Skeletal muscle satellite cell (primary cell): ENCODE measurements around the gene PARVG.

Source experiments
- H3K27me3 ChIP-seq: 2 replicates; pipeline ENCODE4 v1.7.0; 2013; ENCODE audit warnings: low read length; ENCODE audit not compliant: control insufficient read depth, insufficient read depth
- H3K36me3 ChIP-seq: 2 replicates; pipeline ENCODE4 v1.7.0; 2013; ENCODE audit warnings: mild to moderate bottlenecking, control low read depth, low read length; ENCODE audit not compliant: insufficient read depth
- H3K4me1 ChIP-seq: 2 replicates; pipeline ENCODE4 v1.7.0; 2013; ENCODE audit warnings: low read length; ENCODE audit not compliant: control insufficient read depth, insufficient read depth
- H3K4me2 ChIP-seq: 2 replicates; pipeline ENCODE4 v1.7.0; 2013; ENCODE audit warnings: mild to moderate bottlenecking, low read length
- H3K4me3 ChIP-seq: 2 replicates; pipeline ENCODE4 v1.7.0; 2013; ENCODE audit warnings: low read length
- H3K9ac ChIP-seq: 2 replicates; pipeline ENCODE4 v1.7.0; 2013; ENCODE audit warnings: mild to moderate bottlenecking, low read depth, low read length, moderate library complexity
- H3K9me3 ChIP-seq: replicated peaks from 2 replicates; pipeline ENCODE4 v1.7.0; 2013; ENCODE audit warnings: mild to moderate bottlenecking, control low read depth, low read length

PARVG gene

GRCh38 chr22:44157916-44158618 is 22.7 kb upstream of the PARVG start:
- Histone ChIP-seq H3K9me3 (no peaks in the 10 kb centered on the region), H3K9ac (no peak overlapping the region), H3K4me3 (no peak overlapping the region), H3K36me3 (peaks cover 3% of the 10 kb centered on the region), H3K27me3 (no peaks in the 10 kb centered on the region), H3K4me2 (no peak overlapping the region), H3K4me1 (no peaks in the 10 kb centered on the region)

- Histone ChIP-seq H3K9me3 (no peaks in the 10 kb centered on the region), H3K27me3 (no peaks in the 10 kb centered on the region), H3K4me3 (no peak overlapping the region), H3K36me3 (peaks cover 3% of the 10 kb centered on the region), H3K4me1 (no peaks in the 10 kb centered on the region), H3K4me2 (no peak overlapping the region), H3K9ac (no peak overlapping the region)
Observed at GRCh38 chr22:44158816-44159215, 21.9 kb upstream of the PARVG start.

GRCh38 chr22:44159221-44159620 is 21.5 kb upstream of the PARVG start:
- Histone ChIP-seq H3K4me1 (no peaks in the 10 kb centered on the region), H3K4me3 (no peak overlapping the region), H3K27me3 (no peaks in the 10 kb centered on the region), H3K4me2 (no peak overlapping the region), H3K9ac (no peak overlapping the region), H3K9me3 (no peaks in the 10 kb centered on the region), H3K36me3 (peaks cover 3% of the 10 kb centered on the region)

- Histone ChIP-seq H3K9ac (no peak overlapping the region), H3K36me3 (peaks cover 3% of the 10 kb centered on the region), H3K9me3 (no peaks in the 10 kb centered on the region), H3K4me1 (no peaks in the 10 kb centered on the region), H3K27me3 (no peaks in the 10 kb centered on the region), H3K4me2 (no peak overlapping the region), H3K4me3 (no peak overlapping the region)
Observed at GRCh38 chr22:44159811-44160210, 20.9 kb upstream of the PARVG start.

GRCh38 chr22:44160421-44160820 is 20.3 kb upstream of the PARVG start:
- H3K4me3 ChIP-seq = no peak overlapping the region

GRCh38 chr22:44161673-44162072 is 19.1 kb upstream of the PARVG start:
- no peak overlapping the region for H3K9ac ChIP-seq
- H3K27me3 ChIP-seq = no peaks in the 10 kb centered on the region
- H3K4me2 ChIP-seq = no peak overlapping the region
- no peak overlapping the region for H3K4me3 ChIP-seq
- H3K9me3 ChIP-seq = no peaks in the 10 kb centered on the region
- no peaks in the 10 kb centered on the region for H3K4me1 ChIP-seq
- peaks cover 3% of the 10 kb centered on the region for H3K36me3 ChIP-seq

More at GRCh38 chr22:44160421-44160820, 20.3 kb upstream of the PARVG start:
- no peak overlapping the region for H3K4me2 ChIP-seq
- H3K27me3 ChIP-seq = no peaks in the 10 kb centered on the region
- H3K9me3 ChIP-seq = no peaks in the 10 kb centered on the region
- no peaks in the 10 kb centered on the region for H3K4me1 ChIP-seq
- peaks cover 3% of the 10 kb centered on the region for H3K36me3 ChIP-seq
- H3K9ac ChIP-seq = no peak overlapping the region

- no peak overlapping the region for H3K4me3 ChIP-seq
- peaks cover 9% of the 10 kb centered on the region for H3K36me3 ChIP-seq
- no peak overlapping the region for H3K9ac ChIP-seq
Observed at GRCh38 chr22:44162960-44163359, 17.8 kb upstream of the PARVG start.

GRCh38 chr22:44163536-44163935 is 17.2 kb upstream of the PARVG start:
- H3K9me3 ChIP-seq = no peaks in the 10 kb centered on the region
- no peaks in the 10 kb centered on the region for H3K27me3 ChIP-seq
- peaks cover 12% of the 10 kb centered on the region for H3K36me3 ChIP-seq
- H3K4me3 ChIP-seq = no peak overlapping the region
- H3K4me1 ChIP-seq = no peaks in the 10 kb centered on the region
- no peak overlapping the region for H3K9ac ChIP-seq
- no peak overlapping the region for H3K4me2 ChIP-seq

More at GRCh38 chr22:44162960-44163359, 17.8 kb upstream of the PARVG start:
- Histone ChIP-seq H3K9me3 (no peaks in the 10 kb centered on the region), H3K4me2 (no peak overlapping the region), H3K27me3 (no peaks in the 10 kb centered on the region), H3K4me1 (no peaks in the 10 kb centered on the region)

GRCh38 chr22:44164031-44164430 is 16.7 kb upstream of the PARVG start:
- H3K9me3 ChIP-seq = no peaks in the 10 kb centered on the region
- peaks cover 12% of the 10 kb centered on the region for H3K36me3 ChIP-seq
- H3K27me3 ChIP-seq = no peaks in the 10 kb centered on the region
- H3K4me1 ChIP-seq = no peaks in the 10 kb centered on the region
- no peak overlapping the region for H3K9ac ChIP-seq
- H3K4me3 ChIP-seq = no peak overlapping the region
- H3K4me2 ChIP-seq = no peak overlapping the region

- H3K36me3 ChIP-seq = peaks cover 12% of the 10 kb centered on the region
- no peak overlapping the region for H3K4me3 ChIP-seq
- H3K9ac ChIP-seq = no peak overlapping the region
- H3K9me3 ChIP-seq = no peaks in the 10 kb centered on the region
- H3K4me1 ChIP-seq = no peaks in the 10 kb centered on the region
- no peaks in the 10 kb centered on the region for H3K27me3 ChIP-seq
- no peak overlapping the region for H3K4me2 ChIP-seq
Observed at GRCh38 chr22:44165286-44165874, 15.3 kb upstream of the PARVG start.

GRCh38 chr22:44166498-44167276 is 14.0 kb upstream of the PARVG start:
- Histone ChIP-seq H3K9ac (no peak overlapping the region), H3K4me2 (no peak overlapping the region), H3K27me3 (no peaks in the 10 kb centered on the region), H3K4me1 (no peaks in the 10 kb centered on the region), H3K36me3 (peaks cover 12% of the 10 kb centered on the region), H3K9me3 (no peaks in the 10 kb centered on the region), H3K4me3 (no peak overlapping the region)
